Measurements from ENCODE around the gene NOX5.

- no peak for TF ChIP-seq TAF1 (IDR thresholded peaks at IDR 0.05; ENCODE audit: borderline replicate concordance, low read depth, low read length)
- no peak for TF ChIP-seq BHLHE40 (IDR thresholded peaks at IDR 0.05; ENCODE audit: borderline replicate concordance in 1 of 2, low read depth in 2 of 2, low read length in 1 of 2)
- TF ChIP-seq EP300 (IDR thresholded peaks at IDR 0.05; ENCODE audit: borderline replicate concordance in 1 of 2, control insufficient read depth in 1 of 2, low read depth in 2 of 2, low read length in 2 of 2) = no peak
- no peak for TF ChIP-seq EGR1 (IDR thresholded peaks at IDR 0.05; ENCODE audit: borderline replicate concordance in 1 of 2, low read depth in 2 of 2, low read length in 2 of 2)
- no peak for TF ChIP-seq E2F8 (IDR thresholded peaks at IDR 0.05; ENCODE audit: low read depth, partially characterized antibody)
- no peak for TF ChIP-seq CHD4 (IDR thresholded peaks at IDR 0.05)
- no peak for TF ChIP-seq EED (IDR thresholded peaks at IDR 0.05; ENCODE audit: low read depth)
- TF ChIP-seq, protein P1, sequence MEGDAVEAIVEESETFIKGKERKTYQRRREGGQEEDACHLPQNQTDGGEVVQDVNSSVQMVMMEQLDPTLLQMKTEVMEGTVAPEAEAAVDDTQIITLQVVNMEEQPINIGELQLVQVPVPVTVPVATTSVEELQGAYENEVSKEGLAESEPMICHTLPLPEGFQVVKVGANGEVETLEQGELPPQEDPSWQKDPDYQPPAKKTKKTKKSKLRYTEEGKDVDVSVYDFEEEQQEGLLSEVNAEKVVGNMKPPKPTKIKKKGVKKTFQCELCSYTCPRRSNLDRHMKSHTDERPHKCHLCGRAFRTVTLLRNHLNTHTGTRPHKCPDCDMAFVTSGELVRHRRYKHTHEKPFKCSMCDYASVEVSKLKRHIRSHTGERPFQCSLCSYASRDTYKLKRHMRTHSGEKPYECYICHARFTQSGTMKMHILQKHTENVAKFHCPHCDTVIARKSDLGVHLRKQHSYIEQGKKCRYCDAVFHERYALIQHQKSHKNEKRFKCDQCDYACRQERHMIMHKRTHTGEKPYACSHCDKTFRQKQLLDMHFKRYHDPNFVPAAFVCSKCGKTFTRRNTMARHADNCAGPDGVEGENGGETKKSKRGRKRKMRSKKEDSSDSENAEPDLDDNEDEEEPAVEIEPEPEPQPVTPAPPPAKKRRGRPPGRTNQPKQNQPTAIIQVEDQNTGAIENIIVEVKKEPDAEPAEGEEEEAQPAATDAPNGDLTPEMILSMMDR (IDR thresholded peaks at IDR 0.05 in 2 of 3, conservative IDR thresholded peaks at IDR 0.05 in 1 of 3; ENCODE audit: control insufficient read depth in 2 of 3, extremely low read depth in 1 of 3, insufficient read depth in 1 of 3, low read depth in 3 of 3, low read length in 3 of 3) = no peak
- no peak for TF ChIP-seq POLR2A (IDR thresholded peaks at IDR 0.05; ENCODE audit: low read depth, low read length)
- TF ChIP-seq YY1 (IDR thresholded peaks at IDR 0.05; ENCODE audit: low read depth, low read length) = no peak
- TF ChIP-seq SMAD1 (IDR thresholded peaks at IDR 0.05; ENCODE audit: low read depth, partially characterized antibody) = no peak
- no peak for TF ChIP-seq NR2C2 (IDR thresholded peaks at IDR 0.05; ENCODE audit: borderline replicate concordance, control insufficient read depth, insufficient read length, low read depth)
- no peak for TF ChIP-seq POLR2AphosphoS5 (IDR thresholded peaks at IDR 0.05; ENCODE audit: low read length)
Observed at GRCh38 chr15:69068157-69068556, 53.7 kb downstream of the NOX5 start.
